ENCODE data around the gene MAPK9.
A peak's percentile ranks its signal among the peaks of the same experiment; 100 is the strongest.

The MAPK9 gene

DNA sequence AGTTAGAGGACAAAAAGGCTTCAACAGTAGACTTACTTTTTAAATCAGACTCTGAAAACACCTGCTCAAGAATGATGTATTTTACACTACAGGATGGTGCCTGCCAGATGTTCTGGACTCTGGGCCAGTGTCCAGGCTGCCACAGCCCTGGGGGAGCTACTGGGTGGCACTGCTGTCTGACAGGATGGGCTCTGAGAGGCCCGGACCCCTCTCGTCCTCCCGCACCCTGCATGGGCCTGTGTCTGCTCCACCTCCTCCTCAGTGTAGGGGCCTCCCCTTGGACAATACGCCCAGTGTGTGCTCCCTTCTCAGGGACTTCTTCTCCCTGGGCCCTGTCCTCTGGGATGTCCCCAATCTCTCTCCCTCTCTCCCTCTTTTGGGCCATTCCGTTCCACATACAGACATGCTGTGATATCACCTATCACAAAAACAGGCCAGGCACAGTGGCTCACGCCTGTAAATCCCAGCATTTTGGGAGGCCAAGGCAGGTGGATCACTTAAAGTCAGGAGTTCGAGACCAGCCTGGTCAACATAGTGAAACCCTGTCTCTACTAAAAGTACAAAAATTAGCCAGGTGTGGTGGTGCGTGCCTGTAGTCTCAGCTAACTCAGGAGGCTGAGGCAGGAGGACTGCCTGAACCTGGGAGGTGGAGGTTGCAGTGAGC is 37.9 kb upstream of the MAPK9 start:
- no peaks in the 10 kb centered on the region for H3K27me3 ChIP-seq (ENCODE audit: insufficient read depth, low read depth, severe bottlenecking)
- H3K9me3 ChIP-seq (ENCODE audit: severe bottlenecking), result no peaks in the 10 kb centered on the region
- H3K4me3 ChIP-seq (ENCODE audit: low read depth, low read length), result no peak overlapping the region
- DNase-seq, result no peak
- H3K36me3 ChIP-seq, result no peaks in the 10 kb centered on the region
- TF ChIP-seq, protein P1, sequence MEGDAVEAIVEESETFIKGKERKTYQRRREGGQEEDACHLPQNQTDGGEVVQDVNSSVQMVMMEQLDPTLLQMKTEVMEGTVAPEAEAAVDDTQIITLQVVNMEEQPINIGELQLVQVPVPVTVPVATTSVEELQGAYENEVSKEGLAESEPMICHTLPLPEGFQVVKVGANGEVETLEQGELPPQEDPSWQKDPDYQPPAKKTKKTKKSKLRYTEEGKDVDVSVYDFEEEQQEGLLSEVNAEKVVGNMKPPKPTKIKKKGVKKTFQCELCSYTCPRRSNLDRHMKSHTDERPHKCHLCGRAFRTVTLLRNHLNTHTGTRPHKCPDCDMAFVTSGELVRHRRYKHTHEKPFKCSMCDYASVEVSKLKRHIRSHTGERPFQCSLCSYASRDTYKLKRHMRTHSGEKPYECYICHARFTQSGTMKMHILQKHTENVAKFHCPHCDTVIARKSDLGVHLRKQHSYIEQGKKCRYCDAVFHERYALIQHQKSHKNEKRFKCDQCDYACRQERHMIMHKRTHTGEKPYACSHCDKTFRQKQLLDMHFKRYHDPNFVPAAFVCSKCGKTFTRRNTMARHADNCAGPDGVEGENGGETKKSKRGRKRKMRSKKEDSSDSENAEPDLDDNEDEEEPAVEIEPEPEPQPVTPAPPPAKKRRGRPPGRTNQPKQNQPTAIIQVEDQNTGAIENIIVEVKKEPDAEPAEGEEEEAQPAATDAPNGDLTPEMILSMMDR (IDR thresholded peaks at IDR 0.05; ENCODE audit: low read depth, low read length), result no peak
- no peak overlapping the region for H3K27ac ChIP-seq

DNA sequence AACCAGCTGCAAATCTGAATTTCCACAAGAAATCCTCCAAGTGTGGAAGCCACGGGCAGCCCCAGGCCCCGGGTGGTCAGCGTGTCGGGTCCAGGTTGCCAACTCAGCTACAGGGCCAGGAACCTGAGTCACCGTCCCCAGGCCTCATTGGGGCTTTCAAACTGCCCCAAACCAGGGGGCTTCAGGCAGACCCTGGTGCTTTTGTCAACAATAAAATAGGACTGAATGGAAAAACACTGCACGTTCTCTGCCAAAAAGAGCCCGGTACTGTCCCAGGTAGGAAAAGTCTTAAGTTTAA is 37.2 kb upstream of the MAPK9 start:
- no peak overlapping the region for H3K4me3 ChIP-seq (ENCODE audit: low read depth, low read length)
- DNase-seq, result no peak
- H3K9me3 ChIP-seq (ENCODE audit: severe bottlenecking), result no peaks in the 10 kb centered on the region
- no peaks in the 10 kb centered on the region for H3K36me3 ChIP-seq
- H3K27me3 ChIP-seq (ENCODE audit: insufficient read depth, low read depth, severe bottlenecking), result no peaks in the 10 kb centered on the region
- H3K27ac ChIP-seq, result no peak overlapping the region
- TF ChIP-seq, protein P1 (IDR thresholded peaks at IDR 0.05; ENCODE audit: low read depth, low read length), result no peak

DNA sequence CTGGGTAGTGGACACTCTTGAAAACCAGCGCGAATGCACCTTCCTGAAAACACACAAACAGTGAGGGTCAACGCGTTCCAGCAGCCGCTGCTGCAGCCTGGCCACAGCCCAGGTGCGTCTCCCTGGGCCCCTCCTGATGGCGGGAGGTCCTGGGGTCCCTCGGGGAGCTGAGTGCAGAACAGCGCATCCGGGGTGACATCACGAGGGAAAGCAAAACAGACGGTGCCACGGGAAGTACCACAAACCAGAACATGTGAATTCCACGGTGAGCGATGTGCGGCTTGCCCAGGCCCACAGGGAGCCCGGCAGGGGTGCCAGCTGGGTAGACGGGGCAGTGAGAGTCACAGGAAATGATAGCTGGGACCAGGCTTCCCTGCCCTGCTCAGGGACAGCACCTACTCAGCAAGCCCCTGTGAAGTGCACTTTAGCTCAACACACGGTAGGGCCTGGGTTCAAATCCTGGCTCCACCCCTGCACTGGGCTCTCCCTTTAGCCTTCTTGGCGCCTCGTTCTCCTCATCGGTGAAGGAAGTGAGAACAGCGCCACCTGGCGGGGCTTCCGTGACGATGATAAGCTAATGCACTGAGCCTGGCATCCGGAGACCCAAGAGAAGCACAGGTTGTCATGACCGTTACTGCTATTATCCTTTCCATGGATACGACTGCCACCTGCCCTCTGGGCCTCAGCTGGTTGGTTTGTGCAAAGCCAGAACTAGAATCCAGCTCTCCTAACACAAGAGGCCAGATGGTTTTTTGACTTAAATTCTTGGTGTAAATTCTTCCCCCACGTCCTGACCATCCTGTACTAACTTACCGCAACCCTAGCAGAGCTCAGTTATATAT is 36.6 kb upstream of the MAPK9 start:
- Histone ChIP-seq H3K27ac (no peak overlapping the region), H3K27me3 (ENCODE audit: insufficient read depth, low read depth, severe bottlenecking) (no peaks in the 10 kb centered on the region), H3K4me3 (ENCODE audit: low read depth, low read length) (no peak overlapping the region), H3K36me3 (no peaks in the 10 kb centered on the region), H3K9me3 (ENCODE audit: severe bottlenecking) (no peaks in the 10 kb centered on the region)
- TF ChIP-seq, protein P1 (IDR thresholded peaks at IDR 0.05; ENCODE audit: low read depth, low read length), result peak; percentile 74
- peak; percentile 76 for DNase-seq

- Histone ChIP-seq H3K9me3 (ENCODE audit: severe bottlenecking) (no peaks in the 10 kb centered on the region), H3K36me3 (no peaks in the 10 kb centered on the region), H3K27me3 (ENCODE audit: insufficient read depth, low read depth, severe bottlenecking) (no peaks in the 10 kb centered on the region), H3K4me3 (ENCODE audit: low read depth, low read length) (no peak overlapping the region), H3K27ac (no peak overlapping the region)
- TF ChIP-seq, protein P1 (IDR thresholded peaks at IDR 0.05; ENCODE audit: low read depth, low read length), result no peak
- no peak for DNase-seq
These were observed 35.2 kb upstream of the MAPK9 start for GRCh38 chr5:180326989-180327565.

DNA sequence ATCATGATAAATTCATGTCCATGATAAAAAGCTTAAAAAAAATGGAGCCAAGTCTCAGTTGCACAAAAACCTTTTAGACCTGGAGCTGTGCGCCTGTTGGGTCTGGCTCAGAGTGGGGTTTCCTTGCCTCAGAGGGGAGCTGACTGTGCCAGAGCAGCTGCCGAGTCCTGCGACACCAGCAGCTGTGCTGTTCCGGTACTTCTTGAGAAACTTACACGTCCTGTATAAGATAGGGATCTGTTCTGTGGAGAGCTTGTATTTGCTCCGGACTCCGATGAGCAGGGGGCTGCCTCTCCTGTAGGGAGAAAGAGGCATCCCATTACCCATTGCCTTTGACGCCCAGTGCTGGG is 32.7 kb upstream of the MAPK9 start:
- Histone ChIP-seq H3K4me3 (ENCODE audit: low read depth, low read length) (no peak overlapping the region), H3K27me3 (ENCODE audit: insufficient read depth, low read depth, severe bottlenecking) (no peaks in the 10 kb centered on the region), H3K36me3 (no peaks in the 10 kb centered on the region), H3K27ac (no peak overlapping the region), H3K9me3 (ENCODE audit: severe bottlenecking) (no peaks in the 10 kb centered on the region)
- no peak for DNase-seq
- TF ChIP-seq, protein P1 (IDR thresholded peaks at IDR 0.05; ENCODE audit: low read depth, low read length), result no peak

Measured in WERI-Rb-1 (cell line).